ENCODE data around the gene MAFF.

GRCh38 chr22:38226853-38227649 is 25.3 kb downstream of the MAFF start:
- TF ChIP-seq CTCF (IDR thresholded peaks at IDR 0.05; ENCODE audit: insufficient read depth, low read length) (no peak), POLR2AphosphoS5 (IDR thresholded peaks at IDR 0.05; ENCODE audit: low read depth) (no peak), SPI1 (IDR thresholded peaks at IDR 0.05; ENCODE audit: borderline replicate concordance, low read depth) (no peak)
